Testis (tissue), 3 donors: ENCODE data around the gene MSI2. TPM values are rescaled to one million over a fixed set of nuclear protein-coding genes. Genes with fewer than 3 reads are reported as not detected.
"Not testable (repeated sequence)": the region's sequence is repeated elsewhere in the genome, so short reads cannot be mapped to it uniquely, and the experiment has no call there.

Experiments used
- DNase-seq: peaks from one replicate; pipeline ENCODE4 v3.0.0-alpha.2; 2019
- H3K27ac ChIP-seq, 2 donors: fragments of 200-600 bp; sonication (generic); one replicate each; pipeline ENCODE4 v1.5.1; 2019
- H3K27me3 ChIP-seq: fragments of 200-600 bp; sonication (generic); one replicate; pipeline ENCODE4 v1.5.1; 2019
- H3K36me3 ChIP-seq: fragments of 200-600 bp; sonication (generic); one replicate; pipeline ENCODE4 v1.5.1; 2017; ENCODE audit warnings: low read depth; ENCODE audit errors: missing control alignments
- H3K4me1 ChIP-seq: fragments of 200-600 bp; sonication (generic); one replicate; pipeline ENCODE4 v1.5.1; 2019
- H3K4me3 ChIP-seq, 2 donors: fragments of 200-600 bp; sonication (generic); one replicate each; pipeline ENCODE4 v1.5.1; 2017 to 2019
- H3K9me3 ChIP-seq: fragments of 200-600 bp; sonication (generic); one replicate; pipeline ENCODE4 v1.5.1; 2017
- CTCF ChIP-seq, 3 experiments: fragments of 450-650 bp in 2 of 3; fragments of 200-600 bp in 1 of 3; sonication (generic) in 1 of 3; IDR thresholded peaks; one replicate each; pipeline ENCODE4 v1.5.1; 2016 to 2019; ENCODE audit warnings: antibody characterized with exemption in 3 of 3, mild to moderate bottlenecking in 2 of 3, moderate library complexity in 1 of 3
- POLR2A ChIP-seq: fragments of 450-650 bp; IDR thresholded peaks from one replicate; pipeline ENCODE4 v1.6.1; 2017; ENCODE audit warnings: antibody characterized with exemption, mild to moderate bottlenecking, moderate library complexity
- WGBS, 2 donors: methylation state at CpG; one replicate each; pipeline ENCODE4 v1.1.5; 2018; 5-methylcytosine and 5-hydroxymethylcytosine counted together
- intact Hi-C: fragments of 100-400 bp; cut with DNase I; formaldehyde crosslinking; loops from one replicate; pipeline ENCODE4 v1.15.1; 2023; ENCODE audit warnings: low total_unique reads
- polyA plus RNA-seq: library from polyadenylated mRNA; stranded (reverse); fragments of 350-450 nt; fragmentation: Illumina TruSeq; extraction: RNeasy Lipid Tissue Mini Kit (QIAGEN cat#74804); gene quantifications from one replicate; pipeline ENCODE4 v1.2.3, GENCODE V29; 2014; ENCODE audit warnings: low read depth, low replicate concordance; ENCODE audit not compliant: insufficient read depth
- total RNA-seq, 2 donors: library from RNA; depleted of rRNA; stranded (reverse); fragments of >200 nt; gene quantifications; one replicate each; pipeline ENCODE4 v1.2.3, GENCODE V29; 2016

Gene MSI2
- total and polyA plus RNA-seq, 3 donors from 2014 or later = 46.5 to 106 (median 76.6) TPM

GRCh38 chr17:57221366-57222350 is 34.7 kb upstream of the MSI2 start:
- Histone ChIP-seq H3K36me3 (no peaks in the 10 kb centered on the region), H3K4me3 (no peak overlapping the region), H3K9me3 (no peaks in the 10 kb centered on the region), H3K27me3 (no peaks in the 10 kb centered on the region), H3K4me1 (no peaks in the 10 kb centered on the region), H3K27ac (no peak overlapping the region)
- no peak for DNase-seq
- 62 to 67% methylated on average over 3 of the region's 3 CpGs for WGBS, 2 donors
- intact Hi-C loops = no loop called here
- TF ChIP-seq CTCF (IDR thresholded peaks at IDR 0.05) (no peak), POLR2A (no peak)

- H3K27me3 ChIP-seq, H3K36me3 ChIP-seq, intact Hi-C loops, H3K27ac ChIP-seq, H3K4me1 ChIP-seq, H3K4me3 ChIP-seq, H3K9me3 ChIP-seq, DNase-seq: not testable (repeated sequence)
- 100% methylated on average over 1 of the region's 1 CpG for WGBS, 2 donors
Measured at GRCh38 chr17:57222422-57222821, 33.9 kb upstream of the MSI2 start.

GRCh38 chr17:57225127-57225526 is 31.2 kb upstream of the MSI2 start:
- TF ChIP-seq CTCF (IDR thresholded peaks at IDR 0.05) (no peak), POLR2A (no peak)
- Histone ChIP-seq H3K9me3 (no peaks in the 10 kb centered on the region), H3K27me3 (no peaks in the 10 kb centered on the region), H3K4me3 (no peak overlapping the region), H3K4me1 (no peaks in the 10 kb centered on the region), H3K36me3 (no peaks in the 10 kb centered on the region), H3K27ac (no peak overlapping the region)
- intact Hi-C loops = no loop called here
- no peak for DNase-seq
- WGBS, 2 donors = 65 to 74% methylated on average over 2 of the region's 2 CpGs

GRCh38 chr17:57226793-57227192 is 29.5 kb upstream of the MSI2 start:
- no peaks in the 10 kb centered on the region for H3K36me3 ChIP-seq
- DNase-seq = no peak
- H3K4me1 ChIP-seq = no peaks in the 10 kb centered on the region
- H3K9me3 ChIP-seq = no peaks in the 10 kb centered on the region
- no peaks in the 10 kb centered on the region for H3K27me3 ChIP-seq
- H3K27ac ChIP-seq = no peak overlapping the region
- TF ChIP-seq POLR2A = no peak
- no peak for TF ChIP-seq CTCF (IDR thresholded peaks at IDR 0.05)
- H3K4me3 ChIP-seq = no peak overlapping the region
- WGBS, 2 donors = 85 to 88% methylated on average over 1 of the region's 1 CpG
- intact Hi-C loops = no loop called here

GRCh38 chr17:57228911-57229310 is 27.4 kb upstream of the MSI2 start:
- intact Hi-C loops = no loop called here
- no peak for DNase-seq

More at GRCh38 chr17:57228911-57229310, 27.4 kb upstream of the MSI2 start:
- H3K36me3 ChIP-seq = no peaks in the 10 kb centered on the region
- H3K27ac ChIP-seq = no peak overlapping the region
- TF ChIP-seq POLR2A (no peak), CTCF (IDR thresholded peaks at IDR 0.05) (no peak)
- H3K9me3 ChIP-seq = no peaks in the 10 kb centered on the region
- no peaks in the 10 kb centered on the region for H3K4me1 ChIP-seq
- no peaks in the 10 kb centered on the region for H3K27me3 ChIP-seq
- WGBS, 2 donors = 50 to 65% methylated on average over 4 of the region's 4 CpGs
- H3K4me3 ChIP-seq = no peak overlapping the region
